GM10266 (cell line): Measurements from ENCODE around the gene SLAMF1.

Source experiments
- DNase-seq: peaks from one replicate; pipeline ENCODE4 v3.0.0; 2012; ENCODE audit errors: extremely low spot score
- TF ChIP-seq, protein P1 (sequence below): IDR thresholded peaks from 2 replicates; pipeline ENCODE4 v1.5.1; 2012; ENCODE audit warnings: mild to moderate bottlenecking, low read depth; ENCODE audit not compliant: control insufficient read depth, insufficient read depth; ENCODE audit errors: missing control alignments

The SLAMF1 gene

DNA sequence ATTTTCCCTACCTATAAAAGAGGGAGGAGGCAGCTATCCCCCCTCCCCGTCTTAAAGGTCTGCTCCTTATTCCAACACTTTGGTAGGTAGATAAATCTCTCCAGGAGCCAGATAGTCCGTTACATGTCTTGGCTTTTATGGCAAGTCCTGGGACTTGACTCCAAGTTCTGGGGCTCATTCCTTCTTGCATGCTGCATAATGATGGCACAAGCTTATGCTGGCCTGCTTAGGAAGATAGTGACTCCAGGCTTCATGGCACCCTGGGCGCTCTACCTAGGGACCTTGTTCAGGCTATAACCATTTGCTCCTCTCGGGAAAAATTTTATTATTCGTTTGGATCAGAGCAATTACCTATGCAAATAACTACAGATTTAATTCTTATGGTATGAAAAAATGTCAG is 3.7 kb downstream of the SLAMF1 start:
- no peak for DNase-seq
- TF ChIP-seq, protein P1, sequence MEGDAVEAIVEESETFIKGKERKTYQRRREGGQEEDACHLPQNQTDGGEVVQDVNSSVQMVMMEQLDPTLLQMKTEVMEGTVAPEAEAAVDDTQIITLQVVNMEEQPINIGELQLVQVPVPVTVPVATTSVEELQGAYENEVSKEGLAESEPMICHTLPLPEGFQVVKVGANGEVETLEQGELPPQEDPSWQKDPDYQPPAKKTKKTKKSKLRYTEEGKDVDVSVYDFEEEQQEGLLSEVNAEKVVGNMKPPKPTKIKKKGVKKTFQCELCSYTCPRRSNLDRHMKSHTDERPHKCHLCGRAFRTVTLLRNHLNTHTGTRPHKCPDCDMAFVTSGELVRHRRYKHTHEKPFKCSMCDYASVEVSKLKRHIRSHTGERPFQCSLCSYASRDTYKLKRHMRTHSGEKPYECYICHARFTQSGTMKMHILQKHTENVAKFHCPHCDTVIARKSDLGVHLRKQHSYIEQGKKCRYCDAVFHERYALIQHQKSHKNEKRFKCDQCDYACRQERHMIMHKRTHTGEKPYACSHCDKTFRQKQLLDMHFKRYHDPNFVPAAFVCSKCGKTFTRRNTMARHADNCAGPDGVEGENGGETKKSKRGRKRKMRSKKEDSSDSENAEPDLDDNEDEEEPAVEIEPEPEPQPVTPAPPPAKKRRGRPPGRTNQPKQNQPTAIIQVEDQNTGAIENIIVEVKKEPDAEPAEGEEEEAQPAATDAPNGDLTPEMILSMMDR: no peak

DNA sequence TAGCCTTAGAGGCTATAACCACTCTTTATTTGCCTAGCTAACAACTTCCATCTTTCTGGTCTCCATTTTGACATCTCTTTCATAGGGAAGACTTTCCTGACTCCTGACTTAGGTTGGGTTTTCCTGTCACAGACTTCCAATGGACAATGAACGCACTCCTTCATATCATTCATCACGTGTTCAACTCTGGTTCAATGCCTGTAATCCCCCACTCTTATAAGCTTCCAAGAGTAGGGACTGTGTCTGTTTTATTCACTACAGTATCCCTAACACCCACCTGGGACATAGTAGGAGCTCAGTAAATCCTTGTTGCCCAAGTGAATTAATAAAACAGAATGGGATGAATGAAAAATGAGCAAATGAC is 4.6 kb downstream of the SLAMF1 start:
- TF ChIP-seq, protein P1: no peak

DNA sequence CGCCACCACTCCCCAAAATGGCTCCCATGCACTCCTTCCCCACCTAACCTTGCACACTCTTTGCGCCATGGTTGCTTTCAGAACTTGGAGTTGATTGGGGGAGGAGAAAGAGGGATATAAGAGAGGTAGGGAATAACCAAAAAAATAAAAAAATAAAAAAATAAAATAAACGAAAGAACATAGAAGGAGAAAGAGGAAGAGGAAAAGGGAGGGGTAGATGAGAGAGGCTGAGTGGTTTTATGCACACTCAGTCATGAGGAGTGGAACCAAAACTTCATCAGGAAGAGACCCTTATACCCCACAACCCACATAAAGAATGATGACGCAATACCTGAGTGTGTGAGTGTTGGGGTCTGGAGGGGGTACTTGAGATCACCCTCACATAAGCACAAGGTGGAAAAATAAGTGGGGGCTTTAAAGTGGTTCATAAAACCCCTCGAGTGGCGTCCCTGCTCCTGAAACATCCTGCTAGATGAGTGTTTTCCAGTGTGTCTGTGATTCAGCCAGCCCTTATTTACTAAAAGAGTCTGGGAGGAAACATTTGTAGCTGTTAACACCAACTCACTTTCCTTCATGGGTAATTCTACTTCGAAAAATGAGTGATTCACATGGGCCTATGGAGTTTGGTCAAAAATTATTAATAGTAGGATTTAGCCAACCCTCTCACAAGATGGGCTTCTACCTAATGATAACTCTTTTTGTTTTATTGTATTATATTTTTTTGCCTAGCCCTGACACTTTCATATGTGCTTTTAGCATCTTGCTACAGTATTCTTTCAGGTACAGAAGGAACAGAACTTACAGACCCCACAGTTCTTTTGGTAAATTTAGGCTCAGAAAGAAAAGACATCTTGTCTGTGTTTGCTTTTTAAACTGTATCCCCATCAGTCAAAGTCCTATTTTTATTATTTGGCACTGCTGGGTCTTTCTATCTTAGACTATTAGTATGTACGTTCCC is 5.2 kb downstream of the SLAMF1 start:
- TF ChIP-seq, protein P1: no peak
- no peak for DNase-seq

More for the DNA sequence above, 4.6 kb downstream of the SLAMF1 start:
- no peak for DNase-seq

DNA sequence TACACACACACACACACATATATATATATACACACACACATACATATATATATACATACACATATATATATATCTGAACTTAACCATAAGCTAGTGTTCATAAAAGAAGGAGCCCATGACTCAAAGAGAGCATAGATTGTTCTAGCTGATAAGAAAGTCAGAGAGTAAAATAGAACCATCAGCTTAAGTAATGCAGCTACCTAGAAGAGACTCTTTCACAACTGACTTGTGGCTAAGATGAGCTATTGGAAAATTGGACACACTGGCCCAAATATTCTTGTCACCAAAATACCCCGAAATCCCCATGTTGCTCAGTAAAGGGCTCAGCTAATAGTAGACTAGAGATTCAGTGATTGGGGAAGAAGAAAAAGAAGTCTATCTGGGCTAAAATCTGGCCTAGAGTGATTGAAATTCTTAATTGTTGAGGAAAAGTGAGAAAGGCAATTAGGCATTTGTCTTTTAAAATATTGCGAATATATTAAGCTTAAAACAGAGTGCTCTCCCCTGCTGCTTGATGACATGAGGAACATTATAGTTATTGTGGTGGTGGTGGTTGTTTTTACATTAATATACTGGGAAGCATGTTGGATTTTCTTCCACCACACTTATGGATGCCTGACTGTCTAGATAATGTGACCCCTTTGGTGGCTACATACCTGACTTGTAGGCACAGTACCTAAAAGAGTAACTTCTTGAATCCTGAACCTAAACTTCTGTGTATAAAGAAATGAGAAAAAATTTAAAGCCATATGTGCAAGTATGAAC is 6.3 kb downstream of the SLAMF1 start:
- DNase-seq: peak; percentile 31
- TF ChIP-seq, protein P1: no peak

DNA sequence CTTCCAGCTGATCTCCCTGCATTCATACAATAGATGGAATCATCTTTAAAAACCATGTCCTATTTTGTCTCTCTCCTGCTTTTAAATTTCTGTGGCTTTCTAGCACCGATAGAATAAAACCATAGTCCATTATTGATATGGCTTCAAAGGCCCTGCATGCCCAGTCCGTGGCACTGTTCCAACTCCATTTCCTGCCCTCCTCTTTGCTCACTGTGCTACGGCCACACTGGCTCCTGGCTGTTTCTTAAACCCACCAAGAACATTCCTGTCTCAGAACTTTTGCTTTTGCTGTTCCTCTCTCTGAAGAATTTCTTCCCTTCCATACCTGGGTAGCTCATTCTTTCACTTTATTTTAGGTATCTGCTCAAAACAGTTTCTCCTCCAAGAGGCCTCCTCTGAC is 7.2 kb downstream of the SLAMF1 start:
- TF ChIP-seq, protein P1: no peak
- no peak for DNase-seq

DNA sequence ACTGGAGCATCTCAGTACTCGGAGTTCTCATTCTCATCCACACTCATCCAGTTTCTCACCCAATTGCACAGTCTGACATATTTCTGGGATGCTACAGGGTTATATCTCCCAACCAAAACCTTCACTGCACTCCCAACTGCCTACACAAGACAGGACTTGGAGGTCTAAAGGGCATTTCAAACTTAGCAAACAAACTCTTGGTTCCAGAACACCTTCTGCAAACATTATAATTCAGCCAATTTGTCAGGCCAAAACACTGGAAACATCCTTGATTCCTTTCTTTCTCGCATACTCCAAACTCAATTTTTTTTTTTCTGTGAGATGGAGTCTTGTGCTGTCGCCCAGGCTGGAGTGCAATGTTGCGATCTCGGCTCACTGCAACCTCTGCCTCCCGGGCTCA is 7.9 kb downstream of the SLAMF1 start:
- no peak for DNase-seq
- TF ChIP-seq, protein P1: no peak

DNA sequence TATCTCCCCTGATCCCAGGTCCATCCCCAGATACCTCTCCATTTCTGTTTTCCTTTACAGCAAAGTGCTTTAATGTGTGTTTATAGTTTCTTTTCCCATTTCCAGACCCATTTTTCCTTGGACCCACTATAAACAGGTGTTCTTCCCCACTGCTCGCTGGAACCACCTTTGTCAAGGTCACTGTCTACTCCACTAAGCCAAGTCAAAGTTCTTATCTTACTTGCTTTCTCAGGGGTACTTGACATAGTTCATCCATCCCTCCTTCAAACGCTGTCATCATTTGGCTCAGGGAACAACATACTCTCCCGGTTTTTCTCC is 8.3 kb downstream of the SLAMF1 start:
- TF ChIP-seq, protein P1: no peak
- no peak for DNase-seq
